ENCODE data around the gene ELP5. TPM values are rescaled to one million over a fixed set of nuclear protein-coding genes. Genes with fewer than 3 reads are reported as not detected.

ELP5 gene
- polyA plus RNA-seq, 1 of the 3 experiments (the other 2 are of a cell fraction), result 45.4 TPM

GRCh38 chr17:7308625-7309433, 56.8 kb downstream of the ELP5 start (continued):
- TF ChIP-seq USF2 (IDR thresholded peaks at IDR 0.05; ENCODE audit: borderline replicate concordance, low read depth, low read length), result no peak
- TF ChIP-seq FOSL2 (IDR thresholded peaks at IDR 0.05; ENCODE audit: borderline replicate concordance, low read depth), result no peak
- TF ChIP-seq SIN3A (IDR thresholded peaks at IDR 0.05; ENCODE audit: borderline replicate concordance, low read depth, low read length), result peak; percentile 39; the same call in 1 of the 2 replicates
- TF ChIP-seq POLR2AphosphoS5 (IDR thresholded peaks at IDR 0.05; ENCODE audit: low read depth, low read length), result peak; percentile 73
- no peak for TF ChIP-seq TCF12 (IDR thresholded peaks at IDR 0.05)
- no peak for TF ChIP-seq JUND (IDR thresholded peaks at IDR 0.05)
- no peak for TF ChIP-seq TEAD4 (IDR thresholded peaks at IDR 0.05; ENCODE audit: borderline replicate concordance, insufficient read depth)
- no peak for TF ChIP-seq GATA2 (CRISPR knock-in tag; IDR thresholded peaks at IDR 0.05)
- TF ChIP-seq EZH2phosphoT487 (IDR thresholded peaks at IDR 0.05; ENCODE audit: borderline replicate concordance, low read depth), result no peak
- TF ChIP-seq EP300 (IDR thresholded peaks at IDR 0.05; ENCODE audit: borderline replicate concordance in 1 of 2, low read depth in 1 of 2, low read length in 1 of 2), result no peak
- TF ChIP-seq ELF1 (IDR thresholded peaks at IDR 0.05), result no peak
- TF ChIP-seq NRF1 (IDR thresholded peaks at IDR 0.05; ENCODE audit: low read depth, low read length), result no peak

Small RNAs within 50 kb of the gene (small RNA-seq; reads per million reads assigned to genes)
- gene MIR324 (43.1 to 3,645 (median 1,755) reads per million in 7 experiments), gene RF00019 (0 reads per million in 7 experiments)

Other genes starting within 250 kb of the ELP5 start
- gene RNASEK, start 239.6 kb upstream of the ELP5 start, polyA plus RNA-seq (2012; rRNA removed), result 220 and 317 TPM in 2 replicates
- 0.02 TPM in 1 of 2 replicates, not detected in the other for gene BCL6B, start 229.2 kb upstream of the ELP5 start, polyA plus RNA-seq (2012; rRNA removed)
- gene SLC16A13, start 216.2 kb upstream of the ELP5 start, polyA plus RNA-seq (2012; rRNA removed), result 2.5 and 3.9 TPM in 2 replicates
- 0.12 and 0.18 TPM in 2 replicates for gene SLC16A11, start 208.1 kb upstream of the ELP5 start, polyA plus RNA-seq (2012; rRNA removed)
- gene CLEC10A, start 172.0 kb upstream of the ELP5 start, polyA plus RNA-seq (2012; rRNA removed), result not detected in 2 replicates
- not detected in 2 replicates for gene ASGR2, start 137.4 kb upstream of the ELP5 start, polyA plus RNA-seq (2012; rRNA removed)
- 2.0 and 2.1 TPM in 2 replicates for gene ASGR1, start 72.8 kb upstream of the ELP5 start, polyA plus RNA-seq (2012; rRNA removed)
- gene DLG4, start 32.4 kb upstream of the ELP5 start, polyA plus RNA-seq (2012; rRNA removed), result 22.1 and 30.5 TPM in 2 replicates
- 635 and 796 TPM in 2 replicates for gene ACADVL, start 32.3 kb upstream of the ELP5 start, polyA plus RNA-seq (2012; rRNA removed)
- 6.9 and 8.3 TPM in 2 replicates for gene DVL2, start 17.7 kb upstream of the ELP5 start, polyA plus RNA-seq (2012; rRNA removed)
- gene PHF23, start 12.8 kb upstream of the ELP5 start, polyA plus RNA-seq (2012; rRNA removed), result 53.3 and 58.5 TPM in 2 replicates
- 585 and 637 TPM in 2 replicates for gene GABARAP, start 9.8 kb upstream of the ELP5 start, polyA plus RNA-seq (2012; rRNA removed)
- gene CTDNEP1, start 481 bp upstream of the ELP5 start, polyA plus RNA-seq (2012; rRNA removed), result 111 and 124 TPM in 2 replicates
- gene CLDN7, start 10.3 kb downstream of the ELP5 start, polyA plus RNA-seq (2012; rRNA removed), result 2.9 and 5.0 TPM in 2 replicates
- gene SLC2A4, start 29.5 kb downstream of the ELP5 start, polyA plus RNA-seq (2012; rRNA removed), result 0.44 and 0.54 TPM in 2 replicates
- gene YBX2, start 42.4 kb downstream of the ELP5 start, polyA plus RNA-seq (2012; rRNA removed), result 0.36 and 0.54 TPM in 2 replicates
- gene EIF5A, start 55.4 kb downstream of the ELP5 start, polyA plus RNA-seq (2012; rRNA removed), result 711 and 971 TPM in 2 replicates
- 67.0 and 102 TPM in 2 replicates for gene GPS2, start 63.1 kb downstream of the ELP5 start, polyA plus RNA-seq (2012; rRNA removed)
- 20.7 and 22.1 TPM in 2 replicates for gene NEURL4, start 77.1 kb downstream of the ELP5 start, polyA plus RNA-seq (2012; rRNA removed)
- gene ACAP1, start 84.3 kb downstream of the ELP5 start, polyA plus RNA-seq (2012; rRNA removed), result 0.71 and 6.4 TPM in 2 replicates
- gene KCTD11, start 99.9 kb downstream of the ELP5 start, polyA plus RNA-seq (2012; rRNA removed), result 9.5 and 12.1 TPM in 2 replicates
- gene TMEM95, start 102.9 kb downstream of the ELP5 start, polyA plus RNA-seq (2012; rRNA removed), result not detected in 2 replicates
- 0.64 and 0.75 TPM in 2 replicates for gene TNK1, start 128.9 kb downstream of the ELP5 start, polyA plus RNA-seq (2012; rRNA removed)
- 72.0 and 95.0 TPM in 2 replicates for gene PLSCR3, start 142.3 kb downstream of the ELP5 start, polyA plus RNA-seq (2012; rRNA removed)
- gene TMEM256, start 151.9 kb downstream of the ELP5 start, polyA plus RNA-seq (2012; rRNA removed), result 114 and 213 TPM in 2 replicates
- gene NLGN2, start 155.6 kb downstream of the ELP5 start, polyA plus RNA-seq (2012; rRNA removed), result 16.8 and 29.9 TPM in 2 replicates
- not detected in 2 replicates for gene SPEM1, start 168.1 kb downstream of the ELP5 start, polyA plus RNA-seq (2012; rRNA removed)
- not detected in 2 replicates for gene SPEM2, start 173.4 kb downstream of the ELP5 start, polyA plus RNA-seq (2012; rRNA removed)
- not detected in 2 replicates for gene SPEM3, start 176.6 kb downstream of the ELP5 start, polyA plus RNA-seq (2012; rRNA removed)
- gene TMEM102, start 183.2 kb downstream of the ELP5 start, polyA plus RNA-seq (2012; rRNA removed), result 6.5 and 6.6 TPM in 2 replicates
- gene FGF11, start 187.3 kb downstream of the ELP5 start, polyA plus RNA-seq (2012; rRNA removed), result 1.9 and 2.5 TPM in 2 replicates
- gene CHRNB1, start 192.8 kb downstream of the ELP5 start, polyA plus RNA-seq (2012; rRNA removed), result 26.8 and 29.7 TPM in 2 replicates
- 11.4 and 12.8 TPM in 2 replicates for gene ZBTB4, start 227.4 kb downstream of the ELP5 start, polyA plus RNA-seq (2012; rRNA removed)
- gene SLC35G6, start 229.2 kb downstream of the ELP5 start, polyA plus RNA-seq (2012; rRNA removed), result not detected in 2 replicates
- gene POLR2A, start 232.2 kb downstream of the ELP5 start, polyA plus RNA-seq (2012; rRNA removed), result 19.0 and 37.3 TPM in 2 replicates

All from SK-N-SH (cell line).